BJ (cell line): ENCODE results near the gene YPEL3. TPM values are rescaled to one million over a fixed set of nuclear protein-coding genes. Genes with fewer than 3 reads are reported as not detected.

Experiments
- CTCF ChIA-PET: fragments of 350-600 bp; formaldehyde crosslinking; extraction: SDS; loops from one replicate; lab custom pipeline; 2021; ENCODE audit warnings: antibody characterized with exemption, inconsistent platforms; lab: Yijun Ruan, JAX
- POLR2A ChIA-PET: fragments of 300-600 bp; sonication (Branson Sonifier 250); formaldehyde crosslinking; extraction: SDS; loops from one replicate; lab custom pipeline; 2021; ENCODE audit warnings: antibody characterized with exemption; lab: Charles Lee
- DNase-seq: peaks from one replicate; pipeline ENCODE4 v3.0.0-alpha.2; 2011; ENCODE audit warnings: low read depth
- H3K27me3 ChIP-seq: 2 replicates; pipeline ENCODE4 v1.6.0; 2011; ENCODE audit warnings: low read length; ENCODE audit not compliant: control insufficient read depth, insufficient read depth
- H3K36me3 ChIP-seq: 2 replicates; pipeline ENCODE4 v1.5.1; 2011; ENCODE audit warnings: low read length; ENCODE audit not compliant: control insufficient read depth, insufficient read depth
- H3K4me3 ChIP-seq: 2 replicates; pipeline ENCODE4 v1.5.1; 2011; ENCODE audit warnings: low read depth, mild to moderate bottlenecking, control low read depth, low read length
- polyA plus RNA-seq: library from polyadenylated mRNA; depleted of rRNA; stranded (reverse); fragments of >200 nt; gene quantifications from 2 replicates; pipeline ENCODE4 v1.2.3, GENCODE V29; 2011
- TF ChIP-seq, protein P1 (sequence below): IDR thresholded peaks from 2 replicates; pipeline ENCODE4 v1.5.1; 2011; ENCODE audit warnings: low read depth, mild to moderate bottlenecking, control low read depth, inconsistent platforms, low read length, moderate library complexity; ENCODE audit not compliant: insufficient read depth

YPEL3 gene
- polyA plus RNA-seq, 1 experiment = 49.1 TPM

DNA sequence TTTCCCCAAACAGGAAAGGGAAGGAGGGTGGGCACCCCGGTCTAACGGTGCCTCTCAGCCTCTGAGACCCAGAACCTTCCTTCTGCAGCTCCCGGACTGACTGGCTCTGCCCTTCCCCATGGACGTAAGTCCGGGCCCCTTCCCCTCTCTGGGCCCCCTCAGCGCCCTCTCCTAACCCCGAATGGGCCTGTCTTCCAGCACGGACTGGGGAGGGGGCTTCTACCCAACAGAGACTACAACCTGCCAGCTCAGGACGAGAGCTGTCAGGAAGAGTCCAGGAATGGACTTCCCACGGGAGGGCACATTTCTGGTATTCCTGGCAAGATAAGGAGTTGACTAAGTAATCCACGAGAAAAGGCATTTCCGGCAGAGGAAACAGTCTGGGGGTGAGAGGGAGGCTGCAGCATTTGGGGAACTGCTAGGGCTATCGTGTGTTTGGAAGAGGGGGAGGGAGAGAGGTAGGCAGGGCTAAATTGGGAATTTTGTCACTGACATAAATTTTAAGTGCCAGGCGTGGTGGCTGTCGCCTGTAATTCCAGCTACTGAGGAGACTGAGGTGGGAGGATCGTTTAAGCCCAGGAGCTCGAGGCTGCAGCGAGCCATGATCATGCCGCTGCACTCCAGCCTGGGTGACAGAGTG lies 42.5 kb downstream of the YPEL3 start:
- ChIA-PET POLR2A (interaction anchor here (1.5 kb wide), 1 partner anchor 12 kb away, joined by 11 read pairs; the partner anchor contains the start of gene ALDOA), CTCF (interaction anchor here (0.7 to 5.9 kb wide), 4 partner anchors 9 to 38 kb away, joined by 3 to 29 read pairs (median 12); partner anchors contain the start of genes TBX6 and TLCD3B)

DNA sequence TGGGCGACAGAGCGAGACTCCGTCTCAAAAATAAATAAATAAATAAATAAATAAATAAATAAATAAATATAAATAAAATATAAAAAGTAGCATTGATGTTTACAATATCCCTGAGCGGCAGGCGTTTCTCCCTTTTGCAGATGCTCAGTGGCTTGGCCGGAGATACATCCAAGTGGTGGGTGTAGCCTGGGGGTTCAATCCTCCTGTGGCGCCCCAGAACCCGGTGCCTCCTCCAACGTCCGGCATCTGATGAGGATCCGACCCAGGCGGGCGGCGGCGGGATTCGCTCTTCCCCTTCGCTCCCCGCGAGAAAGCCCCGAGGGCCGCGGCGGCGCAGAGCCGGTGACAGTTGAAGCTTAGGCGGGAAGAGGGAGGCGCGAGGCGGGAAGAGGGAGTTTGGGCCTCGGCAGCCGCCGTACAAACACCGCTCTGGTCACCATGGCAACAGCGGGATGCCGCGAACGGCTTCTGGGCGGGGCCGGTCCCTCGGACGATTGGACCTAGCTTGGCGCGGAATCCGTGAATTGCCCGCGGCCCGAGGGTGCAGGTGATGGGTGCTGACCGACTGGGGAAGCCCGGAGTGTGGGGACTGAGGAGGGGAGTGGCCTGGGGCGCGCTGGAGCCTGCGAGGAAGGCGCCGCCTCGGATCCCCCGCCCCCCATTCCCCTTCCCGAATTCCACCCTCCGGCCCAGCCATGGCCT lies 43.2 kb downstream of the YPEL3 start:
- CTCF ChIA-PET = interaction anchor here (0.7 to 5.9 kb wide), 4 partner anchors 8 to 39 kb away, joined by 3 to 29 read pairs (median 12); partner anchors contain the start of genes TBX6 and TLCD3B
- H3K4me3 ChIP-seq = peak overlapping the region; percentile 89
- peaks cover 1% of the 10 kb centered on the region; the same call in 1 of the 2 replicates for H3K36me3 ChIP-seq
- no peaks in the 10 kb centered on the region for H3K27me3 ChIP-seq
- no peak for DNase-seq
- TF ChIP-seq, protein P1, sequence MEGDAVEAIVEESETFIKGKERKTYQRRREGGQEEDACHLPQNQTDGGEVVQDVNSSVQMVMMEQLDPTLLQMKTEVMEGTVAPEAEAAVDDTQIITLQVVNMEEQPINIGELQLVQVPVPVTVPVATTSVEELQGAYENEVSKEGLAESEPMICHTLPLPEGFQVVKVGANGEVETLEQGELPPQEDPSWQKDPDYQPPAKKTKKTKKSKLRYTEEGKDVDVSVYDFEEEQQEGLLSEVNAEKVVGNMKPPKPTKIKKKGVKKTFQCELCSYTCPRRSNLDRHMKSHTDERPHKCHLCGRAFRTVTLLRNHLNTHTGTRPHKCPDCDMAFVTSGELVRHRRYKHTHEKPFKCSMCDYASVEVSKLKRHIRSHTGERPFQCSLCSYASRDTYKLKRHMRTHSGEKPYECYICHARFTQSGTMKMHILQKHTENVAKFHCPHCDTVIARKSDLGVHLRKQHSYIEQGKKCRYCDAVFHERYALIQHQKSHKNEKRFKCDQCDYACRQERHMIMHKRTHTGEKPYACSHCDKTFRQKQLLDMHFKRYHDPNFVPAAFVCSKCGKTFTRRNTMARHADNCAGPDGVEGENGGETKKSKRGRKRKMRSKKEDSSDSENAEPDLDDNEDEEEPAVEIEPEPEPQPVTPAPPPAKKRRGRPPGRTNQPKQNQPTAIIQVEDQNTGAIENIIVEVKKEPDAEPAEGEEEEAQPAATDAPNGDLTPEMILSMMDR = no peak
- POLR2A ChIA-PET = interaction anchor here (0.5 to 1.5 kb wide), 2 partner anchors 13 to 43 kb away, joined by 3 to 11 read pairs; partner anchors contain the start of genes ALDOA and YPEL3

More for the DNA sequence above, 42.5 kb downstream of the YPEL3 start:
- no peak for DNase-seq
- Histone ChIP-seq H3K36me3 (peaks cover 1% of the 10 kb centered on the region; the same call in 1 of the 2 replicates), H3K4me3 (peak overlapping the region; percentile 89), H3K27me3 (no peaks in the 10 kb centered on the region)
- TF ChIP-seq, protein P1 = no peak

DNA sequence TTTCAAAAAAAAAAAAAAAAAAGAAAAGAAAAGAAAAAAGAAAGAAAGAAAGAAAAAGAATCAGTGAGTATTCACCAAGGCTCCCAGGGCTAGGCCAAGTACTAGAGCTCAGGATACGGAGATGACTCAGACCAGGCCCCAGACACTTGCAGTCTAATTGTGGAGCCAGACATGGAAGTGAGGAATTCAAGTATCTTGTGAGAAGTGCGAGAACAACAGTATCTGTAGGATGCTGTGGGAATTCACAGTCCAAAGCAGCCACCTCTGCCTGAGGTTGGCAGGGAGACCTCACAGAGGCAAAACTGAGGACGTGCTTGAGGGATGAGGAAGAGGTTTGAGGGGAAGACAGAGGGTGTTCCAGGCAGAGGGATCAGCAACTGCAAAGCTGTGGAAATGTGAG lies 44.5 kb downstream of the YPEL3 start:
- TF ChIP-seq, protein P1 = no peak
- DNase-seq = no peak
- Histone ChIP-seq H3K27me3 (no peaks in the 10 kb centered on the region), H3K36me3 (no peaks in the 10 kb centered on the region), H3K4me3 (no peak overlapping the region)
- ChIA-PET POLR2A (no interaction called here), CTCF (interaction anchor here (0.8 to 5.9 kb wide), 3 partner anchors 9 to 351 kb away, joined by 3 to 29 read pairs (median 20); partner anchors contain the start of gene TLCD3B)

DNA sequence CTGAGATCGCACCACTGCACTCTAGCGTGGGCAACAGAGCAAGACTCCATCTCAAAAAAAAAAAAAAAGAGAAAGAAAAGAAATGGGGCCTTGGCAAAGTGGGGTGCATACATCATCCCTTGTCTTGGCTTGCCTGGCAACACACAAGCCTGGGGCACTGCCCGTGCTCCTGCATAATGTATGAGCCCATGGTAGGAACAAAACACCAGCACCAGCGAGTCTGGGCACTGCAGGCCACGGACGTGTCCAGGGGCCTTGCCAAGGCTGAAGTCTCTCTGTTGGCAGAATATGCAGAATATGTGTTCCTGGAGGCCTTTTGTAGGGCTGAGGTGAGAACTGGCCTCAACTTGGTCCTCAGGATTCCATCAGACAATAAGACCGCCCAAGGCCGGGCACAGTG lies 46.1 kb downstream of the YPEL3 start:
- CTCF ChIA-PET = interaction anchor here (1.1 to 5.9 kb wide), 2 partner anchors 18 to 27 kb away, joined by 3 to 29 read pairs; partner anchors contain the start of gene TLCD3B
- DNase-seq = no peak
- TF ChIP-seq, protein P1 = no peak
- Histone ChIP-seq H3K4me3 (no peak overlapping the region), H3K36me3 (no peaks in the 10 kb centered on the region), H3K27me3 (no peaks in the 10 kb centered on the region)
- POLR2A ChIA-PET = no interaction called here

DNA sequence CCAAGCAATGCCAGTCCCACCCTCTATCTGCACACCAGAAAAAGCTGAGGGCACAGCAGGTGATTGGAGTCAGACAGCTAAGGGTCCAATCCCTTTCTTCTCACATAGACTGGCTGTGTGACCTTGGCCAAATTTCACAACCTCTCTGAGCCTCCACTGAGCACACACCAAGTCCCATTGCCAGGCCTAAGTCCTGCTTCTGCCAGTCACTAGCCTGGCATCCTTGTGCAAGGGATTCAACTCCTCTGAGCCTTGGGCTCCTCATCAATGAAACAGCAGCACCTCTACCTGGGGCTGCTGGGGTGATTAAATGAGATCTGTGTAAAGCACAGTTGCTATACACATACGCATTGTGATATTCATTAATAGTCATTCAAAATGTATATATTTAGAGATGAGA lies 49.4 kb downstream of the YPEL3 start:
- TF ChIP-seq, protein P1 = no peak
- CTCF ChIA-PET = interaction anchor here (1.1 to 2.3 kb wide), 3 partner anchors 8 to 45 kb away, joined by 4 to 10 read pairs (median 4); partner anchors contain the start of genes TBX6 and TLCD3B
- POLR2A ChIA-PET = interaction anchor here (0.6 kb wide), 1 partner anchor 24 kb away, joined by 12 read pairs; no protein-coding TSS in a partner anchor

More for the DNA sequence above, 49.4 kb downstream of the YPEL3 start:
- no peaks in the 10 kb centered on the region for H3K36me3 ChIP-seq
- no peaks in the 10 kb centered on the region for H3K27me3 ChIP-seq
- H3K4me3 ChIP-seq = no peak overlapping the region
- no peak for DNase-seq
